NK-92 (cell line): ENCODE data around the gene GTPBP6.

ENCODE experiments used
- DNase-seq: peaks from one replicate; lab custom pipeline; 2025; ENCODE audit not compliant: unreplicated experiment; lab: John Stamatoyannopoulos, UW

Gene GTPBP6

GRCh38 chrX:318739-319578, at the start of gene GTPBP6:
Gene GTPBP6, minus strand, starts transcription at chrX:318796. Its CDS starts 9 bp downstream, at chrX:318787.
- no peak for DNase-seq

- no peak for DNase-seq
Measured at GRCh38 chrX:367866-368265, 49.3 kb upstream of the GTPBP6 start.

- DNase-seq: no peak
Measured at GRCh38 chrX:367349-367748, 48.8 kb upstream of the GTPBP6 start.

- DNase-seq: no peak
Measured at GRCh38 chrX:363621-364375, 45.2 kb upstream of the GTPBP6 start.

GRCh38 chrX:362937-363620, 44.5 kb upstream of the GTPBP6 start:
- no peak for DNase-seq

- DNase-seq: no peak
Measured at GRCh38 chrX:362351-362750, 43.8 kb upstream of the GTPBP6 start.

GRCh38 chrX:361231-362145, 42.9 kb upstream of the GTPBP6 start:
- DNase-seq: no peak

- no peak for DNase-seq
Measured at GRCh38 chrX:360496-361150, 42.0 kb upstream of the GTPBP6 start.

GRCh38 chrX:358651-359143, 40.1 kb upstream of the GTPBP6 start:
- DNase-seq: no peak

- DNase-seq: no peak
Measured at GRCh38 chrX:357693-358471, 39.3 kb upstream of the GTPBP6 start.

GRCh38 chrX:357035-357692, 38.6 kb upstream of the GTPBP6 start:
- DNase-seq: no peak

GRCh38 chrX:356385-357034, 37.9 kb upstream of the GTPBP6 start:
- no peak for DNase-seq

- DNase-seq: no peak
Measured at GRCh38 chrX:355329-356050, 36.9 kb upstream of the GTPBP6 start.

GRCh38 chrX:353566-354535, 35.3 kb upstream of the GTPBP6 start:
- DNase-seq: no peak

GRCh38 chrX:352582-353314, 34.2 kb upstream of the GTPBP6 start:
- no peak for DNase-seq

GRCh38 chrX:352181-352580, 33.6 kb upstream of the GTPBP6 start:
- no peak for DNase-seq
